ENCODE measurements around the gene S100A8.

S100A8 gene

GRCh38 chr1:153389973-153390879 is 647 bp downstream of the S100A8 start:
- DNase-seq (ENCODE audit: low read depth) = no peak

DNA sequence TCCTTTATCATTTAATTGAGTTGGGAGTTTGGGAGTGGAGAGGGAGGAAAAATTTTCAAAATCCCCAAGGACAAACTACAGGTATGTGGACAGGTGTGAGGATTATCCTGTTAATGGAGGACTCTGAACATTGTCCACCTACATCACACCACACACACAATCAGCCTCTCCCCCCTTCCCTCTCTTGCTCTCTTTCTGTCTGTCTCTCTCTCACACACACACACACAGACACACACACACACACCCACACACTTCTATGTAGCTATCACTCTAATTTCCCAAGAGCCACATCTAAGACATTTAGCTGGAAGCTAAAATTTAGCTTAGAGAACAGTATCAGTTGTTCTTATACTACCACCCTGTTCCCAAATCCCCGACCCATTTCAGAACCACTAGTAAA is 1.5 kb downstream of the S100A8 start:
- DNase-seq (ENCODE audit: low read depth) = no peak

DNA sequence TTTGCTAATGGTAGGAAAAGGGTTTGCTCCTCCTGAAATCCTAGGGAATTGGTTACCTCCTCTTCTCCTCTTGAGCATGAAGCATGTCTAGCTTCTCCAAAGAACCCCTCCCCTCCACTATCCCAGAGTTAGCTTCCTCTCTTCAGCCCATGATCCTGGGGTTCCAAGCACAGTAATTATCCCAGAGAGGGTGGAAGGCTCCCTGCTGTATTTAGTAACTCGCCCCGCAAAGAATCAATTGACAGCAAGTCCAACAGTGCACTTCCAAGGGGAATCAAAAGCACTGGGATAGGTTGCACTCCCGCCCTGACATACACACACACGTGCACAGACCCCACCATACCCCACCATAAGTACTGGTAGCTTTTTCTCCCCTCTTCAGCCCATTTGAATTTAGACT is 3.1 kb downstream of the S100A8 start:
- no peak for DNase-seq (ENCODE audit: low read depth)

GRCh38 chr1:153387001-153387400 is 3.9 kb downstream of the S100A8 start:
- DNase-seq (ENCODE audit: low read depth) = no peak

GRCh38 chr1:153386500-153386901 is 4.4 kb downstream of the S100A8 start:
- DNase-seq (ENCODE audit: low read depth) = no peak

DNA sequence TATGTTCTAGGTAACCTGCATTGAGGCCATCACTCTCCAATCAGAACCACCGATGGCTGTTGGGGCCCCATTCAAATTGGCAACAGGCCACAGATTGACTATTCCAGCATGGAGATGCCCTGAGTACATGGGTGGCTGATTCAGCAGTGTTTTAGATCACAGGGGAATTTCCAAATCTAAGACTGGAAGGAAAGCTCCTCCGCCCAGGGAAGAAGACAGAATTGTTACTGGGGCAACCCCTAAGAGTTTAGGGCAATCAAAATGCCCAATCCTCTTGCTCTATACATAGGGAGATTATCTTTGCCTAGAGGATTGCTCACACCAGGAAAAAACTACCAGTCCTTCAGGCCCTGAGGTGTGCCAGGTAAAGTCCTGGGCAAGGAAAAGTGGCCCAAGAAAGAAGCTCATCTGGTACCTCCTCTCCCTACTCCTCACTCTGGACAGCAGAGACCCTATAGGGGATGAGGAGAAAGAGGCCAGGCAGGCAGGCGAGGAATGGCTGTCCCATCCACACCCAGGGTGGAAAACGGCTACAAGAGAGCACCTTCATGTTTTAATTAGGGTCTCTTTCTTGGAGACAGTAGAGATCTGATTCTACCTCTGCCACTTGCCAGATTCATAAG is 5.8 kb downstream of the S100A8 start:
- no peak for DNase-seq (ENCODE audit: low read depth)

DNA sequence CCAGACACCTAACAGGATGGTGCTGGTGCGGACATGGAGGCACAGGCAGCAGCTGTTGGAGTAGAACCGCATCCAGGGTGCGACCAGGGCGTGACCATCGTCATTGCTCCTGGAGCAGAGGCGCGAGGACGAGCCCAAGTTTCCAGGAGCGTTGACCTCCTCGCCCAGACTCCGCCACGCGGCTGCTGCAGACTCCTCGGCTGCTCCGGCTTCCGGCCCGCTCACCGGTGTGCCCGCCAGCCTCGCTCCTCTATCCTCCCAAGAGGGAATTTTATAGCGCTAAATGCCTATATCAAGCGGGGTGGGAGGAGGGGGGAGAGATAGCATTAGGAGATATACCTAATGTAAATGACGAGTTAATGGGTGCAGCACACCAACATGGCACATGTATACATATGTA is 10.2 kb downstream of the S100A8 start:
- DNase-seq (ENCODE audit: low read depth) = no peak

DNA sequence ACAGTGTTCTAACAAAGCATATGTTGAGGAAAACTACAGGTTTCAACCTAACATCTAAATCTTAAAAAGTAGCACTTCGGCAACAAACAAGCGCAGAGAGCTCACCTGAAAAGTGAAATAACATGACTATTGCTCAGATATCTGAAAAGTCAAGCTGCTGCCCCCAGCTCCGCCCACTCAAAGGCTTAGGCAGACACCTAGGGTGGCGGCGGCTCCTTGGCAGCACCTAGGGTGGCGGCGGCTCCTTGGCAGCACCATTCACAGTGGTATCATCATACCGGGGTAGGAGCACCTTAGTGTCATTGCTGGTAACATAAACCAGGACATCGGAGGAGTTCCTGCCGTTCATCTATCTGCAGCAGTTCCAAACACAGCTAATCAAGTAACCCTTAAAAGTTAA is 11.3 kb downstream of the S100A8 start:
- DNase-seq (ENCODE audit: low read depth) = no peak

GRCh38 chr1:153375511-153375910 is 15.4 kb downstream of the S100A8 start, which contains the start of gene S100A12:
Gene S100A12 (minus strand): TSS chr1:153375621. CDS start chr1:153374592, 1,029 bp downstream.
- DNase-seq (ENCODE audit: low read depth) = no peak

GRCh38 chr1:153374071-153374470 is 16.8 kb downstream of the S100A8 start:
- DNase-seq (ENCODE audit: low read depth) = no peak

GRCh38 chr1:153372571-153372970 is 18.3 kb downstream of the S100A8 start:
- no peak for DNase-seq (ENCODE audit: low read depth)

- no peak for DNase-seq (ENCODE audit: low read depth)
Measured at GRCh38 chr1:153371231-153371630, 19.6 kb downstream of the S100A8 start.

- DNase-seq (ENCODE audit: low read depth) = no peak
Measured at GRCh38 chr1:153370146-153370545, 20.7 kb downstream of the S100A8 start.

DNA sequence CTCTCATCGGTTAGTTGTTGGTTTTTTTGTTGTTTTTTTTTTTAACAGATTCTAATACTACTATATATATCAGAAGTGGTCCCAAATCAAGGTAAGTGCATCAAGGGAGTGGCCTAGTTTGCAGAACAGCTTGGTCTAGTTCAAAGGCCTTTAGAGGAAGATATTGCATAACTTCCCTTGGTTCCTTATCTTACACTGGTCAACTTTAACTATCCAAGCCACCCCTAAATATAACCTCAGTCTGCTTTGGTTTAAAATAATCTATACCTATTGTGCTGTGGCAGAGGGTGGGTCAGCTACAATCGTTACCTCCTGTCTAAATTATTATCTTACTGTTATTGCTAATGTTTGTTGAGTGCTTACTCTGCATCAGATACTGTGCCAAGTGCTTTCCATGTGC is 22.4 kb downstream of the S100A8 start:
- DNase-seq (ENCODE audit: low read depth) = no peak

GRCh38 chr1:153367090-153367489 is 23.8 kb downstream of the S100A8 start:
- no peak for DNase-seq (ENCODE audit: low read depth)

GRCh38 chr1:153366261-153366660 is 24.6 kb downstream of the S100A8 start:
- no peak for DNase-seq (ENCODE audit: low read depth)

DNA sequence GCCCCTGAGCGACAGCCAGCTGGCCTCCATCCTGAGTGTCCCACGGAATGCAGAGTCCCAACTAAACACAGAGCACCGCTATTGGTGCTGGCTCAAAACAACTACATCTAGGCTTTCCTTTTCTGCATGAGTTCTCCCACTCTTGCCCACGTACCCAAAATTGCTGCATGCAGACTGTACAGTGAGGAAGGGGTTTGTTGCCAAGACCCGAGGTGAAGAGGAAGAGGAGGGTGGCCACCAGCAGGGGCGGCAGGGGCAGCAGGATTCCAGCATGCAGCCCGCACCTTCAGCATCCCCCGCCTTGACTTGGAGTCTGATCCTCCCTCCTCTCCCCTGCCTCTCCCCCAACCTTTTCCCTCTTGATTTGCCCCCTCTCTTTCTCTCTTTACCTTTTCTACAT is 25.2 kb downstream of the S100A8 start:
- no peak for DNase-seq (ENCODE audit: low read depth)

- DNase-seq (ENCODE audit: low read depth) = no peak
Measured at GRCh38 chr1:153364766-153365666, 25.9 kb downstream of the S100A8 start.

GRCh38 chr1:153364156-153364555 is 26.7 kb downstream of the S100A8 start:
- DNase-seq (ENCODE audit: low read depth) = no peak

DNA sequence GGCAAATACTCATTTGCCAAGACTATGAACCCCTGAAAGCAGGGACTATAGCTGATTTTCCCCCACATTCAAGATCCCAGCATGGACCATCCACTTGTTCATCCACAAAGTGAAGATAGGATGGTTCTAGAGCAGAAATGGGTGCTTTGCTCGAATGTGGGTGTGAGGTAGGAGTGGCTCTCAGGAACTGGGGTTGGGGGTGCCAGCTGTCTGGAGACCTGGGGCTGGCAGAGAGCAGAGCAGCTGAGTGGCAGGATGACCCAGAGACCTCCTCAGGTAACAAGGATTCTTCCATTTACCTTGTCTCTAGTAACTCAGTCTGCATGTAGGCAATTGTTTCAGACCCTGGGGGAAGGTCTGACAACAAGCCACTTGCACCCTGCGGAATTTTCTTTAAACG is 27.2 kb downstream of the S100A8 start:
- no peak for DNase-seq (ENCODE audit: low read depth)

- no peak for DNase-seq (ENCODE audit: low read depth)
Measured at GRCh38 chr1:153362187-153362775, 28.6 kb downstream of the S100A8 start.

GRCh38 chr1:153361480-153362109 is 29.3 kb downstream of the S100A8 start:
- no peak for DNase-seq (ENCODE audit: low read depth)
